HG02938 (cell line): ENCODE measurements around the gene MAD2L2.

Experiments used
- ATAC-seq: cut with Tn5 transposase; IDR thresholded peaks from one replicate; pipeline ENCODE4 v1.9.1; 2021; ENCODE audit warnings: mild to moderate bottlenecking, moderate library complexity; ENCODE audit not compliant: unreplicated experiment

The MAD2L2 gene

GRCh38 chr1:11681071-11681771 is at the start of gene MAD2L2:
Gene MAD2L2, minus strand, starts transcription at chr1:11681148. Its CDS starts 547 bp downstream, at chr1:11680601.
- ATAC-seq, result peak; percentile 60

DNA sequence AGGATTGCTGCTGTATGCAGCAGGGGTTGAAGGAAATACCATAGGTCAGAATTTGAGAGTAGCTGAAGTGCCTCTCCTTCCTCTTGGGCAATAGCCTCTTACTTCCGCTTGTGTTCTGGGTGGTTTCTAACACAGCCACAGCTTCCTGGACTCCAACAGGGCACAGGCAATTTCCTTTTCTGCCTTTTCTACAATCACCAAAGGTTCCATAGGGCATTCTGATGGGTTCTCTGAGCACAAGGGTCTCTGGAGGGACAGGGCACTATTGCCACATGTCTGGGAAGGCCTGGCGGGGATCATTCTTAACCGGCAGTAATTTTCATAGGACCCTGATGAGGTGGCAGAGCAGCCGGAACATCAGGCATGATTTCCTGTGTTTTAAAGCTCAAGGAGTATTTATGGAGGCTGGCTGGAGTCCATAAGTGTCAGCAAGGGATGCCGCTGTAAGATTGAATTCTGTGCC is 49.5 kb upstream of the MAD2L2 start:
- ATAC-seq, result no peak

DNA sequence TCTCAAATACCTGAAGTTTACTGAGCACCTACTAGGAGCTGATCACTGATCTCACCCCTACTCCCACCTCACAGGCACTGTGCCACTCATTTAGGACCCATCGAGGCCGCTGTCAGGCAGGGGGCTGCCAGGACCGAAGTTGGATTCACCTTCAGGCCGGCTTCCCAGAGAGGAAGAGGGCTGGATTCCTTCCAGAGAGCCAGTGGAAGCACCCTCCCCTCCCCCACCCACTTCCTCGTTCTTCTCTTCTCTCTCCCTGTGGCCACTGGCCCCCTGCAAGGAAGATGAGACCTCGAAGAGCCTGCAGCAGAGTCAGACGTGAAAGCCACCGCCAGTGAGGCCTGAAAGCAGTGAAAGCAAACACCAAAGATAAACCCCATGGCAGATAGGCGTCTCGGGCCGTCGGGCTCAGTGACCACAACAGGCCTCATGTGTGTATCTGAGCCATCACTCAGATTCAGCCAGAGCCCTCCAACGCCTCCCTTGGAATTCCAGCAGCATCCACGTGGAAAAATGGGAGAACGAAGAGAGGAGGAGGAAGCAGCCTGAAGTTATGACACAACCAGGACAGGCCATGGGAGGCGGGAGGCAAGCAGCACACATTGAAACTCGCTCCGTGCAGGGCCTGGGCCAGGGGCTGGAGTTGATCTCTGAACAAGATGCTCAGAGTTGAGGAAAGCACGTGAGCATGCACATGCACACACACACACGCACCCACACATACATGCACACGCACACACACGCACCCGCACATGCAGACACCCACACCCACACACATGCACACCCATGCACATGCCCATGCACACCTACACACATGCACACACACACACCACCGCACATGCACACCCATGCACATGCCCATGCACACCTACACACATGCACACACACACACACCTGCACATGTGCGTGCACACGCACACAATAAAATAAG is 48.8 kb upstream of the MAD2L2 start:
- ATAC-seq, result no peak

GRCh38 chr1:11729155-11729497 is 48.2 kb upstream of the MAD2L2 start:
- ATAC-seq, result no peak

- no peak for ATAC-seq
Observed at GRCh38 chr1:11728126-11728806, 47.3 kb upstream of the MAD2L2 start.

DNA sequence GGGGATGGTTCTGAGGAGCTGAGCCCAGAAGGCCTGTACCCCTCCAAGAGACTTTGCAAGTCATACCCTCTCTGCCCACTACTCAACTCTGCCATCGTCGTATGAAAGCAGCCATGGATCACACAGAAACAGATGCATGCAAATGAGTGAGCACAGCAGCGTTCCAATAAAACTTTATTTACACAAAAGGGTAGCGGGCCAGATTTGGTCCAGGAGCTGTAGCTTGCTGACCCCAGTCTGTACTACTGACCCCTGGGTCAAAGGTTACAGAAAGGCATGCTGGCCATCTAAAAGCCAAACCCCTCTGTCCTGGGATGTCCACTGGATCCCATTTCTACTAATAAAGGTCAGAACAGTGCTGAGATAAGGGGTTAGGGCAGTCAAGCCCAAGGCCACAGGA is 46.2 kb upstream of the MAD2L2 start:
- no peak for ATAC-seq

GRCh38 chr1:11725616-11726015 is 44.7 kb upstream of the MAD2L2 start:
- ATAC-seq, result no peak

DNA sequence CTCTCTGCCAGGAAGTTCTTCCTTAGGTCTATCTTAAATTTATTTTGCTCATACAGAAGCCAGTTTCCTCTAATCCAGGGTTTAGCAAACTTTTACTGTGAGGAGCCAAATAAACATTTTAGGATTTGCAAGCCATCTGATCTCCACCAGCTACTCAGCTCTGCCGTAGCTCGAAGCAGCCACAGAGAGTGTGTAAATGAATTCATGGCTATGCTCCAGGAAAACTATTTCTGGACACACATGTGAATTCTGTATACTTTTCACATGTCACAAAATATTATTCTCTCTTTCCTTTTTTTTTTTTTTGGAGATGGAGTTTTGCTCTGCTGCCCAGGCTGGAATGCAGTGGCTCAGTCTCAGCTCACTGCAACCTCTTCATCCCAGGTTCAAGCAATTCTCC is 41.6 kb upstream of the MAD2L2 start:
- no peak for ATAC-seq

- no peak for ATAC-seq
Observed at GRCh38 chr1:11721311-11721710, 40.4 kb upstream of the MAD2L2 start.

GRCh38 chr1:11720525-11720924 is 39.6 kb upstream of the MAD2L2 start:
- ATAC-seq, result no peak

GRCh38 chr1:11720033-11720376 is 39.1 kb upstream of the MAD2L2 start:
- no peak for ATAC-seq

GRCh38 chr1:11719313-11720032 is 38.5 kb upstream of the MAD2L2 start:
- no peak for ATAC-seq

GRCh38 chr1:11714831-11715575 is 34.1 kb upstream of the MAD2L2 start:
- ATAC-seq, result no peak

GRCh38 chr1:11713095-11713494 is 32.1 kb upstream of the MAD2L2 start:
- no peak for ATAC-seq

DNA sequence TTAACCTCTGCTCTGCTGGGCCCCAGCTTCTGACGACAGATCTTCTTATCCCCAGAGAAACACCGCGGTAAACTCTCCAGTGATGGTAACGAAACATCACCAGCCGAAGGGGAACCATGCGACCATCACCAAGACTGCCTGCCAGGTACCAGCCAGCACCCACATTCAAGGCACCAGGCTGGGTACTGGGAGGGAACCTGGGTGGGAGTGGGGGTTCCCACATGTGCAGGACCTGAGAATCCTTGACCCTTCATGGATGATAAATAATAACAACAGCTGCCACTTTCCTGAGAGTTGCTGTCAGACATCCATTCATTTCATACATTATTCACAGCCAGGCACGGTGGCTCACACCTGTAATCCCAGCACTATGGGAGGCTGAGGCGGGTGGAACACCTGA is 31.3 kb upstream of the MAD2L2 start:
- ATAC-seq, result no peak

DNA sequence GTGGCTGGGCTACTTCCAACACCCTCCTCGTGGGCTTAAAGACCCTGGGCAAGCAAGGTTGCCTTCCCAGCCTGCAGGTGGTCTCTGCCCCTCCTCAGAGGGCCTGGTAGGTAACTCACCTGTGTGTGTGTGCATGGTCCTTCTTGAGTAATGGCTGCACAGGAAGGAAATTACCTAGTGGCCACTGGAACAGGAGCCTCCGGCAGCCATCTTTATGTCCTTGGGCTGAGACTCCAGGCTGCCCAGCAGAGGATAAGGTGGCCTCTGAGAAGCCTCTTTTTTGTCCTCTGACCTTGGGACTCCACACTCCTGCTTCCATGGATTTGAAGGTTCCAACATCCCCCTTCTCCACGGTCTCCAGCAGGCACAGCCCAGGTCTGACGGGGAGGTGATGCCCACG is 30.5 kb upstream of the MAD2L2 start:
- ATAC-seq, result no peak

GRCh38 chr1:11708554-11709350 is 27.8 kb upstream of the MAD2L2 start:
- no peak for ATAC-seq

GRCh38 chr1:11707621-11708276 is 26.8 kb upstream of the MAD2L2 start:
- no peak for ATAC-seq

GRCh38 chr1:11706292-11706691 is 25.3 kb upstream of the MAD2L2 start:
- ATAC-seq, result no peak
